Ovary (tissue), 3 donors: Measurements from ENCODE around the gene INCENP.

Experiments used
- POLR2A ChIP-seq: fragments of 450-650 bp; IDR thresholded peaks from one replicate; pipeline ENCODE4 v1.6.1; 2017; ENCODE audit warnings: antibody characterized with exemption, mild to moderate bottlenecking, moderate library complexity
- TF ChIP-seq, protein P1 (sequence below), 3 donors: fragments of 450-650 bp in 2 of 3; fragments of 200-600 bp in 1 of 3; IDR thresholded peaks; one replicate each; pipeline versions ENCODE4 v1.5.1 to v1.8.0; 2016 to 2022; ENCODE audit warnings: antibody characterized with exemption in 3 of 3, mild to moderate bottlenecking in 1 of 3
- donor health status: DM: no; HTN: no; CAD: no.

- TF ChIP-seq, protein P1, sequence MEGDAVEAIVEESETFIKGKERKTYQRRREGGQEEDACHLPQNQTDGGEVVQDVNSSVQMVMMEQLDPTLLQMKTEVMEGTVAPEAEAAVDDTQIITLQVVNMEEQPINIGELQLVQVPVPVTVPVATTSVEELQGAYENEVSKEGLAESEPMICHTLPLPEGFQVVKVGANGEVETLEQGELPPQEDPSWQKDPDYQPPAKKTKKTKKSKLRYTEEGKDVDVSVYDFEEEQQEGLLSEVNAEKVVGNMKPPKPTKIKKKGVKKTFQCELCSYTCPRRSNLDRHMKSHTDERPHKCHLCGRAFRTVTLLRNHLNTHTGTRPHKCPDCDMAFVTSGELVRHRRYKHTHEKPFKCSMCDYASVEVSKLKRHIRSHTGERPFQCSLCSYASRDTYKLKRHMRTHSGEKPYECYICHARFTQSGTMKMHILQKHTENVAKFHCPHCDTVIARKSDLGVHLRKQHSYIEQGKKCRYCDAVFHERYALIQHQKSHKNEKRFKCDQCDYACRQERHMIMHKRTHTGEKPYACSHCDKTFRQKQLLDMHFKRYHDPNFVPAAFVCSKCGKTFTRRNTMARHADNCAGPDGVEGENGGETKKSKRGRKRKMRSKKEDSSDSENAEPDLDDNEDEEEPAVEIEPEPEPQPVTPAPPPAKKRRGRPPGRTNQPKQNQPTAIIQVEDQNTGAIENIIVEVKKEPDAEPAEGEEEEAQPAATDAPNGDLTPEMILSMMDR (IDR thresholded peaks at IDR 0.05), result no peak
- TF ChIP-seq POLR2A, result no peak
These were observed 15.9 kb downstream of the INCENP start for GRCh38 chr11:62139526-62140303.
